ENCODE results near the gene KCNMA1. TPM values are rescaled to one million over a fixed set of nuclear protein-coding genes. Genes with fewer than 3 reads are reported as not detected.

Gene KCNMA1
- total and polyA plus RNA-seq, 2 donors (not counting 1 experiment from before 2014, with no cell fraction given), result 0.82 to 3.1 TPM

GRCh38 chr10:77411805-77412204, 225.8 kb downstream of the KCNMA1 start:
- H3K9ac ChIP-seq (ENCODE audit: low read length), result no peak overlapping the region
- ChIA-PET POLR2A (no interaction called here), CTCF (no interaction called here)
- H3K27me3 Mint-ChIP-seq, result peaks cover 10% of the 10 kb centered on the region
- H3K9me3 Mint-ChIP-seq (ENCODE audit: insufficient read depth), result no peaks in the 10 kb centered on the region
- no peaks in the 10 kb centered on the region for H3K4me1 Mint-ChIP-seq
- TF ChIP-seq CTCF (IDR thresholded peaks at IDR 0.05), result no peak
- no peak for TF ChIP-seq EZH2 (IDR thresholded peaks at IDR 0.05; ENCODE audit: borderline replicate concordance, insufficient read depth, low read depth, low read length, poor library complexity, severe bottlenecking)
- H2AFZ ChIP-seq (ENCODE audit: insufficient read depth, low read depth, low read length, poor library complexity, severe bottlenecking), result no peak overlapping the region
- no peak overlapping the region for H3K27ac Mint-ChIP-seq
- DNase-seq (no peak), ATAC-seq (ENCODE audit: low read depth) (no peak)
- H3K4me1 ChIP-seq (ENCODE audit: control insufficient read depth in 2 of 2, insufficient read depth in 2 of 2, low read length in 2 of 2), result no peaks in the 10 kb centered on the region
- intact Hi-C loops (cut with micrococcal nuclease), result no loop called here
- no peak overlapping the region for H3K4me3 ChIP-seq (ENCODE audit: control extremely low read depth in 1 of 5, extremely low read depth in 1 of 5, insufficient read depth in 1 of 5, low read depth in 2 of 5, low read length in 4 of 5)
- H3K36me3 ChIP-seq (replicated peaks in 1 of 2; ENCODE audit: control extremely low read depth in 1 of 2, control insufficient read depth in 1 of 2, extremely low read depth in 1 of 2, insufficient read depth in 2 of 2, low read length in 1 of 2), result no peaks in the 10 kb centered on the region
- H3K4me3 Mint-ChIP-seq, result no peak overlapping the region
- H3K79me2 ChIP-seq (ENCODE audit: control insufficient read depth, insufficient read depth, low read length), result no peaks in the 10 kb centered on the region
- no peaks in the 10 kb centered on the region for H4K20me1 ChIP-seq (ENCODE audit: control insufficient read depth, insufficient read depth, low read length, poor library complexity, severe bottlenecking)
- H3K27me3 ChIP-seq (replicated peaks in 1 of 4; ENCODE audit: control extremely low read depth in 1 of 4, control insufficient read depth in 3 of 4, insufficient read depth in 4 of 4, low read length in 3 of 4), result no peaks in the 10 kb centered on the region
- 88% methylated on average over 11 of the region's 11 CpGs for whole genome bisulfite sequencing (ENCODE audit: insufficient coverage)
- no peaks in the 10 kb centered on the region for H3K9me3 ChIP-seq (ENCODE audit: control extremely low read depth in 1 of 3, control insufficient read depth in 2 of 3, insufficient read depth in 1 of 3, low read length in 2 of 3)
- H3K27ac ChIP-seq (ENCODE audit: low read length in 2 of 2), result no peak overlapping the region
- H3K4me2 ChIP-seq (replicated peaks; ENCODE audit: low read depth, low read length, poor library complexity, severe bottlenecking), result no peak overlapping the region

GRCh38 chr10:77410523-77410922, 227.1 kb downstream of the KCNMA1 start:
- Mint-ChIP-seq H3K4me3 (no peak overlapping the region), H3K4me1 (no peaks in the 10 kb centered on the region), H3K27ac (no peak overlapping the region), H3K9me3 (ENCODE audit: insufficient read depth) (no peaks in the 10 kb centered on the region), H3K27me3 (peaks cover 10% of the 10 kb centered on the region)
- Histone ChIP-seq H3K36me3 (replicated peaks in 1 of 2; ENCODE audit: control extremely low read depth in 1 of 2, control insufficient read depth in 1 of 2, extremely low read depth in 1 of 2, insufficient read depth in 2 of 2, low read length in 1 of 2) (no peaks in the 10 kb centered on the region), H3K4me3 (ENCODE audit: control extremely low read depth in 1 of 5, extremely low read depth in 1 of 5, insufficient read depth in 1 of 5, low read depth in 2 of 5, low read length in 4 of 5) (no peak overlapping the region), H3K4me1 (ENCODE audit: control insufficient read depth in 2 of 2, insufficient read depth in 2 of 2, low read length in 2 of 2) (no peaks in the 10 kb centered on the region), H4K20me1 (ENCODE audit: control insufficient read depth, insufficient read depth, low read length, poor library complexity, severe bottlenecking) (no peaks in the 10 kb centered on the region), H3K9me3 (ENCODE audit: control extremely low read depth in 1 of 3, control insufficient read depth in 2 of 3, insufficient read depth in 1 of 3, low read length in 2 of 3) (no peaks in the 10 kb centered on the region), H3K4me2 (replicated peaks; ENCODE audit: low read depth, low read length, poor library complexity, severe bottlenecking) (no peak overlapping the region), H3K27ac (ENCODE audit: low read length in 2 of 2) (no peak overlapping the region), H3K27me3 (replicated peaks in 1 of 4; ENCODE audit: control extremely low read depth in 1 of 4, control insufficient read depth in 3 of 4, insufficient read depth in 4 of 4, low read length in 3 of 4) (no peaks in the 10 kb centered on the region), H3K79me2 (ENCODE audit: control insufficient read depth, insufficient read depth, low read length) (no peaks in the 10 kb centered on the region), H2AFZ (ENCODE audit: insufficient read depth, low read depth, low read length, poor library complexity, severe bottlenecking) (no peak overlapping the region), H3K9ac (ENCODE audit: low read length) (no peak overlapping the region)
- ATAC-seq (ENCODE audit: low read depth), result no peak
- TF ChIP-seq EZH2 (IDR thresholded peaks at IDR 0.05; ENCODE audit: borderline replicate concordance, insufficient read depth, low read depth, low read length, poor library complexity, severe bottlenecking), result no peak
- TF ChIP-seq CTCF (IDR thresholded peaks at IDR 0.05), result no peak
- no peak for DNase-seq
- intact Hi-C loops (cut with micrococcal nuclease), result no loop called here
- WGBS (ENCODE audit: insufficient coverage), result 89% methylated on average over 7 of the region's 9 CpGs
- POLR2A ChIA-PET, result no interaction called here
- CTCF ChIA-PET, result no interaction called here

Data from B cell (primary cell).